Smooth muscle cell (in vitro differentiated cells): ENCODE results near the gene LRMDA. TPM values are rescaled to one million over a fixed set of nuclear protein-coding genes. Genes with fewer than 3 reads are reported as not detected.
A peak's percentile ranks its signal among the peaks of the same experiment; 100 is the strongest.

ENCODE experiments used
- DNase-seq: peaks from one replicate; lab custom pipeline; 2025; ENCODE audit not compliant: unreplicated experiment; lab: John Stamatoyannopoulos, UW
- H2AFZ ChIP-seq: fragments of 200-600 bp; sonication (generic); 2 replicates; pipeline ENCODE4 v1.6.0; 2016; ENCODE audit warnings: antibody characterized with exemption, low read depth, mild to moderate bottlenecking
- H3F3A ChIP-seq: fragments of 200-600 bp; sonication (generic); 2 replicates; pipeline ENCODE4 v1.6.0; 2017; ENCODE audit warnings: antibody characterized with exemption, low read depth
- H3K27ac ChIP-seq: fragments of 200-600 bp; sonication (generic); 2 replicates; pipeline ENCODE4 v1.5.1; 2016; ENCODE audit warnings: low read depth, mild to moderate bottlenecking
- H3K27me3 ChIP-seq: fragments of 200-600 bp; sonication (generic); 2 replicates; pipeline ENCODE4 v1.6.1; 2016; ENCODE audit warnings: low read depth, mild to moderate bottlenecking
- H3K36me3 ChIP-seq: fragments of 200-600 bp; sonication (generic); 2 replicates; pipeline ENCODE4 v1.5.1; 2016; ENCODE audit warnings: low read depth
- H3K4me1 ChIP-seq: fragments of 200-600 bp; sonication (generic); 2 replicates; pipeline ENCODE4 v1.5.1; 2016; ENCODE audit warnings: low read depth
- H3K4me2 ChIP-seq: fragments of 200-600 bp; sonication (generic); 2 replicates; pipeline ENCODE4 v1.6.0; 2016; ENCODE audit warnings: mild to moderate bottlenecking
- H3K4me3 ChIP-seq: fragments of 200-600 bp; sonication (generic); 2 replicates; pipeline ENCODE4 v1.5.1; 2016; ENCODE audit warnings: mild to moderate bottlenecking
- H3K79me2 ChIP-seq: fragments of 200-600 bp; sonication (generic); 2 replicates; pipeline ENCODE4 v1.6.0; 2016; ENCODE audit warnings: low read depth, mild to moderate bottlenecking
- H3K9ac ChIP-seq: fragments of 200-600 bp; sonication (generic); 2 replicates; pipeline ENCODE4 v1.6.0; 2016; ENCODE audit warnings: low read depth
- H3K9me3 ChIP-seq: fragments of 200-600 bp; sonication (generic); replicated peaks from 2 replicates; pipeline ENCODE4 v1.5.1; 2016; ENCODE audit warnings: low read depth
- H4K20me1 ChIP-seq: fragments of 200-600 bp; sonication (generic); 2 replicates; pipeline ENCODE4 v1.6.0; 2016; ENCODE audit warnings: low read depth
- CTCF ChIP-seq: fragments of 200-600 bp; sonication (generic); IDR thresholded peaks from 2 replicates; pipeline ENCODE4 v1.5.1; 2017; ENCODE audit warnings: borderline replicate concordance, mild to moderate bottlenecking, antibody characterized with exemption; ENCODE audit not compliant: insufficient read depth, poor library complexity, severe bottlenecking
- WGBS: methylation state at CpG from one replicate; pipeline ENCODE4 v1.1.7; 2016; ENCODE audit warnings: low lambda C conversion rate; 5-methylcytosine and 5-hydroxymethylcytosine counted together
- polyA plus RNA-seq: library from polyadenylated mRNA; unstranded; fragments of >200 nt; fragmentation: Nextera tagmentation; extraction: Ambion mirVana; gene quantifications from 2 replicates; pipeline ENCODE4 v1.2.1, GENCODE V29; 2016
- total RNA-seq: library from RNA; depleted of rRNA; stranded (reverse); fragments of >200 nt; gene quantifications from 2 replicates; pipeline ENCODE4 v1.2.3, GENCODE V29; 2014

LRMDA gene
- total and polyA plus RNA-seq, 2 experiments from 2014 or later, result 1.5 to 1.6 TPM

DNA sequence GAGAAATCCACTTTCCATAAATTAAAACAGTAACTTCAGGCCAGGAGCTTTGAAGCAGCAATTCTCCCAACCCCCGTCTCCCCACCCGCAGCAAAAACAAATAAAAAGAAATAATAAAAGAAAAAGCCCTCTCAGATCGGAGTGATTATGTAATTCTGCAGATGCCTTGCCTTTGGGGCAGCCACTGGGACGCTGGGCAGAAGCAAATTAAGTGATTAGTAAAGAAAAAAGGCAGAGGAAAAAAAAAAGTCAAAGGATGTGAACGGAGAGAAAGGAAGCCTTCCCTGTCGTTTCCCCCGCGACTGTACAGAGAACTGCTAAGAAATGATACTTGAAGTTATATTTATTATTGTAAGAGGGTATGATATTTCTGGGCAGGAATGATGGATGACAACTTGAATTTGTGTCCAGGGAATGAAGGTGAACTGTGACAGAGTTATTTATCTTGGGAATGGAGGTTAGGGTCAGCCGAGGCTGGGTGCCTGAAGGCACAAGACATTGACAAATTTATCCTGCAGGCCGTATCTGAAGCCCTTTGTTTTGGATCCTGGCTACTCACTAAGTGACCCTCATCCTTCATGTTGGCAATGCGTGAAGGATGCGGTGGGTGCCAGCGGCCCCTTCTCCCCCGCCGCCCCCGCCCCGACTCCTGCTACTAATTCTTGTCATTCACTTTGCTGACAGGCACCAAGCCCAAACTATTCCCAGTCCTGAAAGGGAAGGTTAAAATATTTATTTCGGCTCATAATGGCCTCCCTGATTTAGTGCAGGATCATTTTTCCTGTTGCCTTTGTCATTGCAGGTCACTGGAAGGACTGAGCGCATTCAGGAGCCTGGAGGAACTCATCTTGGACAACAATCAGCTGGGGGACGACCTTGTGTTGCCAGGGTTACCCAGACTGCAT lies 604.0 kb downstream of the LRMDA start:
- Histone ChIP-seq H3K4me3 (peak overlapping the region; percentile 21), H3K79me2 (no peaks in the 10 kb centered on the region), H2AFZ (no peak overlapping the region), H3K9me3 (peaks cover 10% of the 10 kb centered on the region), H3K4me1 (peaks cover 21% of the 10 kb centered on the region), H3K9ac (no peak overlapping the region), H3K4me2 (peak overlapping the region; percentile 1), H3K36me3 (peaks cover 6% of the 10 kb centered on the region), H3K27me3 (no peaks in the 10 kb centered on the region), H3K27ac (no peak overlapping the region), H4K20me1 (no peaks in the 10 kb centered on the region), H3F3A (no peaks in the 10 kb centered on the region)
- TF ChIP-seq CTCF, result no peak
- no peak for DNase-seq
- WGBS, result 54% methylated on average over 20 of the region's 20 CpGs

DNA sequence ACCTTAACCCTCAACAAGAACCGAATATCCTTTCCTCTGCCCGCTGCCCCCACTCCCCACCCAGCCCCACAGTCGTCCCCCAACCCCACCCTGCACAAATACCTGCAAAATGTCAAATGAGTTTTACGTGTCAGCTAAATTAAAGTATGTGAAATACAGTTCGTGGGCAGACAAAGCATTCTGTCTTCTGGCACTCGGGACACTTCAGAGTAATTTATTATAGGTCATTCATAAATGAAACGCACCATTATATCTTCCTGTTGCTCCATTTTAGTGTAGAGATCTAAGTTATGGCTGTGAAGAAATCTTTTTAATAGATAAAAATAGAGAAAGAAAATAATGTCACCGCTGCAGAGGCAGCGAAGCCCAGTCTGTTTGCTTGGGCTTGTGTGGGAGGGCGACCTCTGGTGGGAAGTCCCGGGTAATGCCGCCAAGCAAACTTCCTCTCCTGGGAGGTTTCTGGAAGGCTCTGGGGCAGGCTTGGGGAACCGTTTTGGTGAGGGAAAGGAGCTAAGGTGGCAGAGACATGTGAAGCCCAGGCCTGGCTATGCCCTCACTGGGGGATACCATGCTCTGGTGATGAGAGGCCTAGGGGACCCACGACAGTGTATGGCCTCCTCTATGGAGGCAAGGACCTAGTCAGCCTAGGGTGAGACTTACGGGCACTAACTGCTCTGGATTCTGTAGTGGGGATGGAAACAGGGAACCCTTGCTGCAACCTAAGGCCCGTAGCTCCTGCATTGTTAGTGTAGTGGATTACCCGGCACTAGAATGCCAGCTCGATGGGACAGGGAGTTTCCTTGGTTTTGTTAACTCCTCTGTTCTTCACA lies 604.9 kb downstream of the LRMDA start:
- Histone ChIP-seq H3K4me3 (peak overlapping the region; percentile 21), H3K27ac (no peak overlapping the region), H3K4me2 (peak overlapping the region; percentile 64), H4K20me1 (no peaks in the 10 kb centered on the region), H3K79me2 (no peaks in the 10 kb centered on the region), H3K27me3 (no peaks in the 10 kb centered on the region), H3K9me3 (peaks cover 10% of the 10 kb centered on the region), H3K4me1 (peaks cover 21% of the 10 kb centered on the region), H3K36me3 (peaks cover 6% of the 10 kb centered on the region), H3F3A (no peaks in the 10 kb centered on the region), H3K9ac (no peak overlapping the region), H2AFZ (no peak overlapping the region)
- DNase-seq, result peak; percentile 33
- 39% methylated on average over 18 of the region's 18 CpGs for whole genome bisulfite sequencing
- TF ChIP-seq CTCF, result peak; percentile 94

DNA sequence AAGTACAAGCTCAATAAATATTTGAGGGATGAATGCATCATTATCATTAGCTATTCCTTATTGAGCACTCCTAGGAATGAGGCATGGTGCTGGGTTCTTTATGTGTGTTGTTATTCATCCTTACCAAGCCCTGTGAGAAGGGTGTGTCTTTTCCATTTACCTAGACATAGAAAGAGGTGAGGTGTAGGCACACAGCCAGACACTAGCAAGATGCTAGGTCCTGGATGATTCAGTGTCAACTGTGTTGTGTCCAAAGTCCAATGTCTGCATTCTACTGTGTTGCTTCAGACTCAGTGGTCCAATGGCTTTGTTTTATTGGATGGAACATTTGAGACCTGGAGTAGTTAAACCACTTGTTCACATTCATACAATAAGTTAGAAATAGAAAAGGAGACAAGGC lies 605.5 kb downstream of the LRMDA start:
- Histone ChIP-seq H3K79me2 (no peaks in the 10 kb centered on the region), H3K36me3 (peaks cover 6% of the 10 kb centered on the region), H3K4me2 (no peak overlapping the region), H3K4me3 (no peak overlapping the region), H3K27me3 (no peaks in the 10 kb centered on the region), H3K9ac (no peak overlapping the region), H3K27ac (no peak overlapping the region), H3K4me1 (peaks cover 21% of the 10 kb centered on the region), H2AFZ (no peak overlapping the region), H3K9me3 (peaks cover 10% of the 10 kb centered on the region), H3F3A (no peaks in the 10 kb centered on the region), H4K20me1 (no peaks in the 10 kb centered on the region)
- no peak for TF ChIP-seq CTCF
- no peak for DNase-seq
